Hepatocyte (in vitro differentiated cells): ENCODE measurements around the gene MAP2. TPM values are rescaled to one million over a fixed set of nuclear protein-coding genes. Genes with fewer than 3 reads are reported as not detected.

Source experiments
- DNase-seq: peaks from one replicate; pipeline ENCODE4 v3.0.0-alpha.2; 2016; ENCODE audit warnings: low spot score
- H2AFZ ChIP-seq: fragments of 200-600 bp; sonication (generic); 2 replicates; pipeline ENCODE4 v1.6.0; 2016; ENCODE audit warnings: antibody characterized with exemption, mild to moderate bottlenecking
- H3K27ac ChIP-seq: fragments of 200-600 bp; sonication (generic); 2 replicates; pipeline ENCODE4 v1.5.1; 2016; ENCODE audit warnings: mild to moderate bottlenecking
- H3K27me3 ChIP-seq: fragments of 200-600 bp; sonication (generic); 2 replicates; pipeline ENCODE4 v1.6.1; 2016
- H3K36me3 ChIP-seq: fragments of 200-600 bp; sonication (generic); replicated peaks from 2 replicates; pipeline ENCODE4 v1.5.1; 2016; ENCODE audit warnings: low read depth; ENCODE audit not compliant: insufficient read depth
- H3K4me1 ChIP-seq: fragments of 200-600 bp; sonication (generic); 2 replicates; pipeline ENCODE4 v1.5.1; 2016; ENCODE audit warnings: mild to moderate bottlenecking, moderate library complexity; ENCODE audit not compliant: insufficient read depth
- H3K4me2 ChIP-seq: fragments of 200-600 bp; sonication (generic); 2 replicates; pipeline ENCODE4 v1.6.0; 2016
- H3K4me3 ChIP-seq: fragments of 200-600 bp; sonication (generic); 2 replicates; pipeline ENCODE4 v1.5.1; 2016; ENCODE audit warnings: mild to moderate bottlenecking
- H3K79me2 ChIP-seq: fragments of 200-600 bp; sonication (generic); 2 replicates; pipeline ENCODE4 v1.6.0; 2017; ENCODE audit warnings: mild to moderate bottlenecking
- H3K9me2 ChIP-seq: fragments of 200-600 bp; sonication (generic); replicated peaks from 2 replicates; pipeline ENCODE4 v1.6.0; 2017; ENCODE audit warnings: mild to moderate bottlenecking; ENCODE audit not compliant: insufficient read depth
- H3K9me3 ChIP-seq: fragments of 200-600 bp; sonication (generic); 2 replicates; pipeline ENCODE4 v1.5.1; 2016; ENCODE audit warnings: low read depth, mild to moderate bottlenecking
- H4K20me1 ChIP-seq: fragments of 200-600 bp; sonication (generic); 2 replicates; pipeline ENCODE4 v1.6.0; 2016; ENCODE audit warnings: mild to moderate bottlenecking; ENCODE audit not compliant: insufficient read depth, poor library complexity, severe bottlenecking
- EZH2 ChIP-seq: fragments of 200-600 bp; sonication (generic); IDR thresholded peaks from 2 replicates; pipeline ENCODE4 v1.6.1; 2016; ENCODE audit warnings: antibody characterized with exemption, mild to moderate bottlenecking, borderline replicate concordance
- EZH2phosphoT487 ChIP-seq: fragments of 200-600 bp; sonication (generic); IDR thresholded peaks from one replicate; pipeline ENCODE4 v1.6.1; 2018; ENCODE audit warnings: antibody characterized with exemption, mild to moderate bottlenecking, low read depth, moderate library complexity; ENCODE audit not compliant: unreplicated experiment, severe bottlenecking
- WGBS: methylation state at CpG from one replicate; pipeline ENCODE4 v1.1.6; 2016; ENCODE audit warnings: low lambda C conversion rate; ENCODE audit errors: missing lambda C conversion rate; 5-methylcytosine and 5-hydroxymethylcytosine counted together
- polyA plus RNA-seq: library from polyadenylated mRNA; unstranded; fragments of >200 nt; fragmentation: Nextera tagmentation; extraction: Ambion mirVana; gene quantifications from 2 replicates; pipeline ENCODE4 v1.2.1, GENCODE V29; 2016
- total RNA-seq: library from RNA; depleted of rRNA; stranded (reverse); fragments of >200 nt; gene quantifications from 2 replicates; pipeline ENCODE4 v1.2.3, GENCODE V29; 2014
- TF ChIP-seq, protein P1 (sequence below): fragments of 200-600 bp; sonication (generic); IDR thresholded peaks from 2 replicates; pipeline ENCODE4 v1.5.1; 2016; ENCODE audit warnings: antibody characterized with exemption, mild to moderate bottlenecking; ENCODE audit not compliant: poor library complexity

MAP2 gene
- total and polyA plus RNA-seq, 2 experiments from 2014 or later, result 4.6 to 5.8 TPM

DNA sequence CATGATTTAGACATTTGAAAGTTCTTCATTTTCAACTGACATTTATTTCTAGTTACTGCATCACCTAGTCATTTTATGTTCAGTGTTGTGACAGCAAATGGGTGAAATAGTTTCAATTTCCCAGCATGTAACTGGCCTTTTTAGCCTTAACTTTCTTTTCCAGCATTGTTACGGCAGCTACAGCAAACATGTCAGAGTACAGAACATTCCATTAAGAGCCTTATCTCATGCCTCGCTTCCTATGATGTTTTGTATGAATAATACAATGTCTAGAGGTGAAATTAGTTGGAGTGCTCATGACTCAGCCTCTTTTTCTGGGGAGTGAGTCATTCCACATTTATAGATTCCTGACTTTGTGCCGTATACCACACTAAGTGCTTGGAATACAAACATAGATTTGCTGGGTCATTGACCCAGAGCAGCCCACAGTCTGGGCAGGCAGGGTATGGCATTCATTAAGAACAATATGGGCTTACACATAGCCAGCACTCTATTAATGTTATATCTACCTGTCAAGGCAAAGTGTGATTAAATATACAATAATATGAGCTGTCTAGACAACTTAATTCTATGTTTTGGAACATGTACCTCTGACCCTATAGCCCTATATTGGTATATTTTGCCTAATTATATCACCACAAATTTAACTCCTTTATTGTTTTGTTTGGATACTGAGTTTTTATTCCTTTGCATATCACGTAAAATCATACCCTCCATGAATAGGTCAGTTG, 72.2 kb downstream of the MAP2 start:
- no peaks in the 10 kb centered on the region for H3K4me1 ChIP-seq
- no peak overlapping the region for H3K4me2 ChIP-seq
- 24% methylated on average over 4 of the region's 4 CpGs for WGBS
- no peaks in the 10 kb centered on the region for H3K9me3 ChIP-seq
- no peak overlapping the region for H2AFZ ChIP-seq
- H3K79me2 ChIP-seq, result no peaks in the 10 kb centered on the region
- no peaks in the 10 kb centered on the region for H3K27me3 ChIP-seq
- no peak for TF ChIP-seq EZH2phosphoT487
- TF ChIP-seq, protein P1, sequence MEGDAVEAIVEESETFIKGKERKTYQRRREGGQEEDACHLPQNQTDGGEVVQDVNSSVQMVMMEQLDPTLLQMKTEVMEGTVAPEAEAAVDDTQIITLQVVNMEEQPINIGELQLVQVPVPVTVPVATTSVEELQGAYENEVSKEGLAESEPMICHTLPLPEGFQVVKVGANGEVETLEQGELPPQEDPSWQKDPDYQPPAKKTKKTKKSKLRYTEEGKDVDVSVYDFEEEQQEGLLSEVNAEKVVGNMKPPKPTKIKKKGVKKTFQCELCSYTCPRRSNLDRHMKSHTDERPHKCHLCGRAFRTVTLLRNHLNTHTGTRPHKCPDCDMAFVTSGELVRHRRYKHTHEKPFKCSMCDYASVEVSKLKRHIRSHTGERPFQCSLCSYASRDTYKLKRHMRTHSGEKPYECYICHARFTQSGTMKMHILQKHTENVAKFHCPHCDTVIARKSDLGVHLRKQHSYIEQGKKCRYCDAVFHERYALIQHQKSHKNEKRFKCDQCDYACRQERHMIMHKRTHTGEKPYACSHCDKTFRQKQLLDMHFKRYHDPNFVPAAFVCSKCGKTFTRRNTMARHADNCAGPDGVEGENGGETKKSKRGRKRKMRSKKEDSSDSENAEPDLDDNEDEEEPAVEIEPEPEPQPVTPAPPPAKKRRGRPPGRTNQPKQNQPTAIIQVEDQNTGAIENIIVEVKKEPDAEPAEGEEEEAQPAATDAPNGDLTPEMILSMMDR, result no peak
- TF ChIP-seq EZH2, result no peak
- H3K4me3 ChIP-seq, result no peak overlapping the region
- peak overlapping the region; percentile 33 for H3K27ac ChIP-seq
- H3K36me3 ChIP-seq, result no peaks in the 10 kb centered on the region
- peak; percentile 80 for DNase-seq
- H3K9me2 ChIP-seq, result no peaks in the 10 kb centered on the region
- no peaks in the 10 kb centered on the region for H4K20me1 ChIP-seq

DNA sequence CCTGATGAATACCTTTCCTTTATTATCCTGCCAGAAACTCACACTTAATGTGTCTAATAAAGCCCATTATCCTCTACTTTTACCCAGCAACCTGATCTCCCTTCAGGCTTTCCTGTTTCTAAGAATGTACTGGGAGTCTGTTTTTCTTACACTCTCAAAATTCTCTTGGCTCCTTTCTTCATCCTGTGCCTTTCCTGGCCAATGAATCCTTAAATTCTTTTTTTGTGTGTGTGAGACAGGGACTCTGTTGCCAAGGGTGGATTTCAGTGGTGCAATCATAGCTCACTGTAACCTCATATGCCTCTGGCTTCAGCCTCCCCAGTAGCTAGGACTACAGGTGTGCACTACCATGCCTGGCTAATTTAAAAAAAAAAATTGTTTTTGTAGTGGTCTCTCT, 72.7 kb downstream of the MAP2 start:
- no peaks in the 10 kb centered on the region for H3K4me1 ChIP-seq
- TF ChIP-seq, protein P1, result no peak
- no peak for TF ChIP-seq EZH2
- no peak for DNase-seq
- H3K9me2 ChIP-seq, result no peaks in the 10 kb centered on the region
- H2AFZ ChIP-seq, result no peak overlapping the region
- no peaks in the 10 kb centered on the region for H3K79me2 ChIP-seq
- no peak overlapping the region for H3K4me3 ChIP-seq
- H3K4me2 ChIP-seq, result no peak overlapping the region
- no peaks in the 10 kb centered on the region for H4K20me1 ChIP-seq
- no peaks in the 10 kb centered on the region for H3K27me3 ChIP-seq
- peak overlapping the region; percentile 33 for H3K27ac ChIP-seq
- H3K36me3 ChIP-seq, result no peaks in the 10 kb centered on the region
- no peaks in the 10 kb centered on the region for H3K9me3 ChIP-seq

DNA sequence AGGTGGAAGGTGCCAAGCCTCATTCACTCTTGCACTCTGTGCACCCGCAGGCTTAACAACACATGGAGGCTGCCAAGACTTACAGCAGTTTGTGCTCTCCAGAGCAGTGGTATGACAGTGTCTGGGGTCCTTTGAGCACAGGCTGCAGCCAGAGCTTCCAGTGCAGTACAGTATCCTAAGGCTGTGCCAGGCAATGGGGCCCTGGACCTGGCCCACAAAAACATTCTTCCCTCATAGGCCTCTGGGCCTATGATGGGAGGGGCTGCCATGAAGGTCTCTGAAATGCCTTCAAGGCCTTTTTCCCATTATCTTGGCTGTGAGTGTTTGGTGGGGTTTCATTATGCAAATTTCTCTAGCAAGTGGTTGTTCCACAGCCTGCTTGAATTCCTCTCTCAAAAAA, 74.8 kb downstream of the MAP2 start:
- no peaks in the 10 kb centered on the region for H3K9me3 ChIP-seq
- no peak for DNase-seq
- no peak overlapping the region for H3K27ac ChIP-seq
- H3K4me1 ChIP-seq, result no peaks in the 10 kb centered on the region
- H3K36me3 ChIP-seq, result no peaks in the 10 kb centered on the region
- 92% methylated on average over 1 of the region's 1 CpG for WGBS
- H3K9me2 ChIP-seq, result no peaks in the 10 kb centered on the region
- no peak overlapping the region for H2AFZ ChIP-seq
- no peaks in the 10 kb centered on the region for H3K79me2 ChIP-seq
- H3K4me3 ChIP-seq, result no peak overlapping the region
- TF ChIP-seq EZH2 (no peak), EZH2phosphoT487 (no peak)
- TF ChIP-seq, protein P1, result no peak
- no peak overlapping the region for H3K4me2 ChIP-seq
- no peaks in the 10 kb centered on the region for H3K27me3 ChIP-seq
- H4K20me1 ChIP-seq, result no peaks in the 10 kb centered on the region

DNA sequence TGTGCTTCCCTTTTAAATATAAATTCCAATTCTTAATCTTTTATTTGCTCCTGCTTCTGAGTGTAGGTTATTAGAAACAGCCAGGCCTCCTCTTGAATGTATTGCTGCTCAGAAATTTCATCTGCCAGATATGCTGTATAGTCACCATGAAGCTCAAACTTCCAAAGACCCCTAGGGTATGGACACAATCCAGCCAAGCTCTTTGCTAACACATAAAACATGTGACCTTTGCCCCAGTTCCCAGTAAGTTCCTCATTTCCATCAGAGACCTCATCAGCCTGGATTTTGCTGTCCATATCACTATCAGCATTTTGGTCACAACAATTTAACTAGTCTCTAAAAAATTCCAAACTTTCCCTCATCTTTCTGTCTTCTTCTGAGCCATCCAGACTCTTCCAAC, 75.2 kb downstream of the MAP2 start:
- Histone ChIP-seq H3K4me1 (no peaks in the 10 kb centered on the region), H2AFZ (no peak overlapping the region), H3K27ac (no peak overlapping the region), H3K36me3 (no peaks in the 10 kb centered on the region), H3K4me2 (no peak overlapping the region), H3K4me3 (no peak overlapping the region), H3K9me2 (no peaks in the 10 kb centered on the region), H3K79me2 (no peaks in the 10 kb centered on the region), H3K9me3 (no peaks in the 10 kb centered on the region), H3K27me3 (no peaks in the 10 kb centered on the region), H4K20me1 (no peaks in the 10 kb centered on the region)
- TF ChIP-seq EZH2 (no peak), EZH2phosphoT487 (no peak)
- TF ChIP-seq, protein P1, result no peak
- no peak for DNase-seq
